Type B pancreatic cell (in vitro differentiated cells): Measurements from ENCODE around the gene CACFD1. TPM values are rescaled to one million over a fixed set of nuclear protein-coding genes. Genes with fewer than 3 reads are reported as not detected.

Experiments
- DNase-seq: peaks from one replicate; pipeline ENCODE4 v3.0.0; 2021; ENCODE audit warnings: mixed read lengths; ENCODE audit not compliant: unreplicated experiment; ENCODE audit errors: extremely low spot score
- H3K27ac Mint-ChIP-seq: 2 replicates; pipeline ENCODE4 v1.8.0; 2021; ENCODE audit warnings: mild to moderate bottlenecking, mixed read lengths
- H3K27me3 Mint-ChIP-seq: 2 replicates; pipeline ENCODE4 v1.8.0; 2021; ENCODE audit warnings: mixed read lengths
- H3K36me3 Mint-ChIP-seq: 2 replicates; pipeline ENCODE4 v1.8.0; 2021; ENCODE audit warnings: mixed read lengths
- H3K4me1 Mint-ChIP-seq: one replicate; pipeline ENCODE4 v1.8.0; 2021; ENCODE audit warnings: mixed read lengths; ENCODE audit not compliant: unreplicated experiment
- H3K4me3 Mint-ChIP-seq: 2 replicates; pipeline ENCODE4 v1.8.0; 2021; ENCODE audit warnings: mild to moderate bottlenecking, mixed read lengths
- H3K9me3 Mint-ChIP-seq: 2 replicates; pipeline ENCODE4 v1.8.0; 2021; ENCODE audit warnings: mixed read lengths
- CTCF ChIP-seq: fragments of 200-600 bp; sonication (generic); conservative IDR thresholded peaks from 2 replicates; pipeline ENCODE4 v1.5.0; 2021; ENCODE audit warnings: antibody characterized with exemption, mild to moderate bottlenecking
- total RNA-seq: library from RNA; stranded (reverse); gene quantifications from 2 replicates; pipeline ENCODE4 v1.2.1, GENCODE V29; 2021; ENCODE audit warnings: low replicate concordance

Gene CACFD1
- total RNA-seq, 1 donor from 2014 or later, result 45.6 TPM

DNA sequence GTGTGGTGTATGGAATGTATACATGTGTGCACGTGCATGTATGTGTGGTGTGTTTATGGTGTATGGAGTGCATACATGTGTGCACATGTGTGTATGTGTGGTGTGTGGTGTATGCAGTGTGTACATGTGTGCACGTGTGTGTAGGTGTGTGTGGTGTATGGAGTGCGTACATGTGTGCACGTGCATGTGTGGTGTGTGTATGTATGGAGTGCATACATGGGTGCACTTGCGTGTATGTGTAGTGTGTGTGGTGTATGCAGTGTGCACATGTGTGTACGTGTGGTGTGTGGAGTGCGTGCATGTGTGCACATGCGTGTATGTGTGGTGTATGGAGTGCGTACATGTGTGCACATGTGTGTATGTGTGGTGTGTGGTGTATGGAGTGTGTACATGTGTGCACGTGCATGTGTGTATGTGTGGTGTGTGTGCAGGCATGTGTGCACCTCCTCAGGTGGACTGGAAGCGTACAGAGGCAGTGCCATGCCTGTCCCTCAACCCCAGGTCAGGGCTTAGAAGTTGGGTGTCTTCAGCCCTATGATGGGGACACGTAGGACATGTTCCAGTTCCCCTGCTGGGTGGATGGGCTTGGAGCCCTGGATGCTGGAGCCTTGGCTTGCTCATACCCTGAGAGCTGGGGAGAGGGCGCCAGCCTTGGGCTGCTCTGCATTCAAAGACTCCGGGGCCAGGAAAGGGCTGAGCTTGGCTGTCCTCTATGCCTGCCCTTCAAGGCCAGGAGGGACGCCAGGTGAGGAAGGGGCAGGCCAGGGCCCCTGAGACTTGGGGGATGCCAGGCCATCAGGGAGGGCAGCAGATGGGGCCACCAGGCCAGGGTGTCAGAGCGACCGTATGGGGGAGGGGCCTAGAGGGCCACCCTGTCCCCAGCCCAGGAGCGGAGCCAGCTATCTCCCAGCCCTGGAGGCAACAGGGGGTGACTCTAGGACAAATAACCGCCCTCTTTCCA is 52.8 kb downstream of the CACFD1 start:
- TF ChIP-seq CTCF, result no peak
- Mint-ChIP-seq H3K27ac (no peak overlapping the region), H3K4me1 (peaks cover 12% of the 10 kb centered on the region), H3K36me3 (no peaks in the 10 kb centered on the region), H3K4me3 (no peak overlapping the region), H3K27me3 (peaks cover 5% of the 10 kb centered on the region), H3K9me3 (no peaks in the 10 kb centered on the region)
- no peak for DNase-seq

GRCh38 chr9:133513214-133514100 is 53.7 kb downstream of the CACFD1 start:
- Mint-ChIP-seq H3K27ac (no peak overlapping the region), H3K36me3 (no peaks in the 10 kb centered on the region)
- DNase-seq, result no peak

GRCh38 chr9:133514460-133515239 is 54.9 kb downstream of the CACFD1 start:
- H3K27me3 Mint-ChIP-seq, result peaks cover under 1% of the 10 kb centered on the region
- H3K4me1 Mint-ChIP-seq, result peaks cover 7% of the 10 kb centered on the region
- no peak overlapping the region for H3K4me3 Mint-ChIP-seq
- H3K36me3 Mint-ChIP-seq, result no peaks in the 10 kb centered on the region
- H3K9me3 Mint-ChIP-seq, result no peaks in the 10 kb centered on the region
- no peak for TF ChIP-seq CTCF
- no peak for DNase-seq
- H3K27ac Mint-ChIP-seq, result no peak overlapping the region

More at GRCh38 chr9:133513214-133514100, 53.7 kb downstream of the CACFD1 start:
- H3K4me1 Mint-ChIP-seq, result peaks cover 12% of the 10 kb centered on the region
- H3K9me3 Mint-ChIP-seq, result no peaks in the 10 kb centered on the region
- H3K27me3 Mint-ChIP-seq, result peaks cover 5% of the 10 kb centered on the region
- H3K4me3 Mint-ChIP-seq, result no peak overlapping the region
- TF ChIP-seq CTCF, result no peak

GRCh38 chr9:133515240-133515610 is 55.4 kb downstream of the CACFD1 start:
- no peaks in the 10 kb centered on the region for H3K9me3 Mint-ChIP-seq
- TF ChIP-seq CTCF, result no peak
- no peak for DNase-seq
- no peaks in the 10 kb centered on the region for H3K36me3 Mint-ChIP-seq
- H3K27ac Mint-ChIP-seq, result no peak overlapping the region
- H3K27me3 Mint-ChIP-seq, result peaks cover 3% of the 10 kb centered on the region
- peaks cover 3% of the 10 kb centered on the region for H3K4me1 Mint-ChIP-seq
- H3K4me3 Mint-ChIP-seq, result no peak overlapping the region

- H3K36me3 Mint-ChIP-seq, result no peaks in the 10 kb centered on the region
- no peak overlapping the region for H3K27ac Mint-ChIP-seq
- no peak for DNase-seq
- H3K27me3 Mint-ChIP-seq, result peaks cover 3% of the 10 kb centered on the region
- peaks cover 3% of the 10 kb centered on the region for H3K4me1 Mint-ChIP-seq
- no peak overlapping the region for H3K4me3 Mint-ChIP-seq
- no peaks in the 10 kb centered on the region for H3K9me3 Mint-ChIP-seq
- no peak for TF ChIP-seq CTCF
These were observed 56.0 kb downstream of the CACFD1 start for GRCh38 chr9:133515615-133516255.
